Activated CD4-positive, CD25-positive, alpha-beta regulatory T cell (primary cell): Measurements from ENCODE around the gene MSRB2.

ENCODE experiments used
- DNase-seq, 4 experiments: peaks; one replicate each; lab custom pipeline; 2025; lab: John Stamatoyannopoulos, UW

The MSRB2 gene

GRCh38 chr10:23111517-23112286 is 16.3 kb downstream of the MSRB2 start:
- DNase-seq: no peak

- DNase-seq: no peak
These were observed 19.0 kb downstream of the MSRB2 start for GRCh38 chr10:23114228-23114850.

- no peak for DNase-seq
These were observed 21.3 kb downstream of the MSRB2 start for GRCh38 chr10:23116486-23117205.

GRCh38 chr10:23120001-23120934 is 24.9 kb downstream of the MSRB2 start:
- no peak for DNase-seq

- DNase-seq: no peak
These were observed 25.8 kb downstream of the MSRB2 start for GRCh38 chr10:23121135-23121534.

GRCh38 chr10:23136462-23136861 is 41.1 kb downstream of the MSRB2 start:
- DNase-seq: no peak

- no peak for DNase-seq
These were observed 44.3 kb downstream of the MSRB2 start for GRCh38 chr10:23139677-23140076.

- no peak for DNase-seq
These were observed 46.6 kb downstream of the MSRB2 start for GRCh38 chr10:23141995-23142394.

GRCh38 chr10:23146258-23146657 is 50.9 kb downstream of the MSRB2 start:
- DNase-seq: no peak

GRCh38 chr10:23147035-23147434 is 51.7 kb downstream of the MSRB2 start:
- no peak for DNase-seq

- no peak for DNase-seq
These were observed 52.8 kb downstream of the MSRB2 start for GRCh38 chr10:23148214-23148613.

GRCh38 chr10:23150091-23150490 is 54.7 kb downstream of the MSRB2 start:
- DNase-seq: no peak

- DNase-seq: no peak
These were observed 55.2 kb downstream of the MSRB2 start for GRCh38 chr10:23150610-23151009.

- no peak for DNase-seq
These were observed 55.7 kb downstream of the MSRB2 start for GRCh38 chr10:23151071-23151470.

GRCh38 chr10:23155169-23155568 is 59.8 kb downstream of the MSRB2 start:
- DNase-seq: no peak

- DNase-seq: no peak
These were observed 61.2 kb downstream of the MSRB2 start for GRCh38 chr10:23156447-23157150.

GRCh38 chr10:23157239-23157681 is 61.9 kb downstream of the MSRB2 start:
- DNase-seq: no peak

- DNase-seq: no peak
These were observed 62.5 kb downstream of the MSRB2 start for GRCh38 chr10:23157691-23158369.

- no peak for DNase-seq
These were observed 63.0 kb downstream of the MSRB2 start for GRCh38 chr10:23158370-23158769.

GRCh38 chr10:23171232-23171876 is 76.0 kb downstream of the MSRB2 start:
- DNase-seq: no peak
